SK-N-SH treated with all-trans-retinoic acid at 6 μM for 48 hours (cell line): ENCODE results near the gene TTC39A.
A peak's percentile ranks its signal among the peaks of the same experiment; 100 is the strongest.

Source experiments
- ATAC-seq: fragments of 200-7000 bp; cut with Tn5 transposase; 3 replicates; pipeline ENCODE4 v1.9.1; 2020; ENCODE audit warnings: mild to moderate bottlenecking, moderate library complexity
- ARNTL ChIP-seq: fragments of 450-650 bp; formaldehyde crosslinking; IDR thresholded peaks from 2 replicates; pipeline ENCODE4 v1.5.0; 2020; ENCODE audit warnings: low read depth, mild to moderate bottlenecking, moderate library complexity, borderline replicate concordance
- BACH2 ChIP-seq: fragments of 250-450 bp; sonication (Bioruptor Pico); IDR thresholded peaks from 2 replicates; pipeline ENCODE4 v1.9.0; 2021; ENCODE audit warnings: mild to moderate bottlenecking, borderline replicate concordance
- CREB5 ChIP-seq: fragments of 250-450 bp; sonication (Bioruptor Pico); IDR thresholded peaks from 2 replicates; pipeline ENCODE4 v1.5.1; 2020; ENCODE audit warnings: low read depth, mild to moderate bottlenecking, moderate library complexity
- CSDC2 ChIP-seq: fragments of 250-450 bp; sonication (Bioruptor Pico); IDR thresholded peaks from 2 replicates; pipeline ENCODE4 v1.5.0; 2020; ENCODE audit warnings: mild to moderate bottlenecking, moderate library complexity
- ESRRG ChIP-seq: fragments of 250-450 bp; sonication (Bioruptor Pico); IDR thresholded peaks from 2 replicates; pipeline ENCODE4 v1.6.1; 2021; ENCODE audit warnings: mild to moderate bottlenecking
- GLIS3 ChIP-seq: fragments of 250-450 bp; sonication (Bioruptor Pico); IDR thresholded peaks from 2 replicates; pipeline ENCODE4 v1.5.0; 2020; ENCODE audit warnings: mild to moderate bottlenecking, moderate library complexity
- ISL1 ChIP-seq: fragments of 250-450 bp; sonication (Bioruptor Pico); IDR thresholded peaks from 2 replicates; pipeline ENCODE4 v2.1.2; 2022; ENCODE audit warnings: mild to moderate bottlenecking, moderate library complexity
- OSR1 ChIP-seq: fragments of 250-450 bp; sonication (Bioruptor Pico); IDR thresholded peaks from 2 replicates; pipeline ENCODE4 v1.8.0; 2022; ENCODE audit warnings: moderate library complexity, mild to moderate bottlenecking, inconsistent platforms
- PATZ1 ChIP-seq: fragments of 250-450 bp; sonication (Bioruptor Pico); IDR thresholded peaks from 2 replicates; pipeline ENCODE4 v1.8.0; 2020; ENCODE audit warnings: mild to moderate bottlenecking, moderate library complexity, borderline replicate concordance
- POU6F1 ChIP-seq: fragments of 250-450 bp; sonication (Bioruptor Pico); IDR thresholded peaks from 2 replicates; pipeline ENCODE4 v1.8.0; 2021; ENCODE audit warnings: low read depth, mild to moderate bottlenecking, moderate library complexity, borderline replicate concordance
- RARB ChIP-seq: fragments of 250-450 bp; sonication (Bioruptor Pico); IDR thresholded peaks from 2 replicates; pipeline ENCODE4 v1.8.0; 2021; ENCODE audit warnings: mild to moderate bottlenecking, moderate library complexity
- SNAI2 ChIP-seq: fragments of 250-450 bp; sonication (Bioruptor Pico); IDR thresholded peaks from 2 replicates; pipeline ENCODE4 v1.5.0; 2020; ENCODE audit warnings: mild to moderate bottlenecking, moderate library complexity
- TCF4 ChIP-seq: fragments of 250-450 bp; sonication (Bioruptor Pico); IDR thresholded peaks from 2 replicates; pipeline ENCODE4 v1.8.0; 2021; ENCODE audit warnings: mild to moderate bottlenecking, moderate library complexity, borderline replicate concordance
- TOX ChIP-seq: fragments of 250-450 bp; sonication (Bioruptor Pico); IDR thresholded peaks from 2 replicates; pipeline ENCODE4 v1.8.0; 2021; ENCODE audit warnings: mild to moderate bottlenecking, moderate library complexity, borderline replicate concordance
- TSHZ2 ChIP-seq: fragments of 250-450 bp; sonication (Bioruptor Pico); IDR thresholded peaks from 2 replicates; pipeline ENCODE4 v1.5.0; 2020; ENCODE audit warnings: mild to moderate bottlenecking, moderate library complexity
- ZC3H10 ChIP-seq: fragments of 250-450 bp; sonication (Bioruptor Pico); IDR thresholded peaks from 2 replicates; pipeline ENCODE4 v1.5.1; 2021; ENCODE audit warnings: mild to moderate bottlenecking, moderate library complexity
- ZFP3 ChIP-seq: fragments of 250-450 bp; sonication (Bioruptor Pico); IDR thresholded peaks from 2 replicates; pipeline ENCODE4 v1.5.0; 2020; ENCODE audit warnings: mild to moderate bottlenecking, moderate library complexity
- ZFP30 ChIP-seq: fragments of 450-650 bp; formaldehyde crosslinking; IDR thresholded peaks from 2 replicates; pipeline ENCODE4 v1.5.0; 2022; ENCODE audit warnings: mild to moderate bottlenecking, moderate library complexity
- ZNF565 ChIP-seq: fragments of 450-650 bp; formaldehyde crosslinking; conservative IDR thresholded peaks from 2 replicates; pipeline ENCODE4 v1.5.0; 2020; ENCODE audit warnings: low read depth, mild to moderate bottlenecking, moderate library complexity
- ZNF70 ChIP-seq: fragments of 450-650 bp; formaldehyde crosslinking; IDR thresholded peaks from 2 replicates; pipeline ENCODE4 v1.5.0; 2020; ENCODE audit warnings: mild to moderate bottlenecking, moderate library complexity
- ZNF8 ChIP-seq: fragments of 450-650 bp; formaldehyde crosslinking; IDR thresholded peaks from 2 replicates; pipeline ENCODE4 v1.5.0; 2020; ENCODE audit warnings: mild to moderate bottlenecking, moderate library complexity

TTC39A gene

GRCh38 chr1:51266181-51266580, 64.2 kb downstream of the TTC39A start:
- TF ChIP-seq RARB (CRISPR knock-in tag) (no peak), ZFP3 (CRISPR knock-in tag) (no peak), ZFP30 (no peak), OSR1 (no peak), TOX (no peak), ZNF565 (no peak), GLIS3 (CRISPR knock-in tag) (no peak), ZNF70 (CRISPR knock-in tag) (no peak), SNAI2 (CRISPR knock-in tag) (no peak), ARNTL (CRISPR knock-in tag) (no peak), ISL1 (CRISPR knock-in tag) (no peak), TSHZ2 (no peak), ZC3H10 (CRISPR knock-in tag) (no peak), POU6F1 (CRISPR knock-in tag) (no peak)
- ATAC-seq = no peak

- TF ChIP-seq OSR1 (no peak), ISL1 (CRISPR knock-in tag) (peak; percentile 55)
- no peak for ATAC-seq
Measured at GRCh38 chr1:51265618-51266017, 64.7 kb downstream of the TTC39A start.

GRCh38 chr1:51264451-51264850, 65.9 kb downstream of the TTC39A start:
- no peak for TF ChIP-seq OSR1
- TF ChIP-seq CSDC2 (CRISPR knock-in tag) = no peak
- no peak for TF ChIP-seq CREB5 (CRISPR knock-in tag)
- TF ChIP-seq SNAI2 (CRISPR knock-in tag) = no peak
- no peak for TF ChIP-seq ZNF70 (CRISPR knock-in tag)
- TF ChIP-seq ZFP30 = no peak
- no peak for TF ChIP-seq POU6F1 (CRISPR knock-in tag)
- no peak for TF ChIP-seq ESRRG (CRISPR knock-in tag)
- TF ChIP-seq ZC3H10 (CRISPR knock-in tag) = no peak
- TF ChIP-seq ISL1 (CRISPR knock-in tag) = no peak
- TF ChIP-seq TCF4 (CRISPR knock-in tag) = no peak
- TF ChIP-seq ARNTL (CRISPR knock-in tag) = no peak
- no peak for TF ChIP-seq ZNF8 (CRISPR knock-in tag)
- no peak for TF ChIP-seq ZFP3 (CRISPR knock-in tag)
- TF ChIP-seq PATZ1 (CRISPR knock-in tag) = no peak
- no peak for TF ChIP-seq GLIS3 (CRISPR knock-in tag)
- no peak for TF ChIP-seq TOX
- no peak for TF ChIP-seq BACH2
- TF ChIP-seq ZNF565 = no peak
- ATAC-seq = peak; percentile 86
